Mucosa of rectum (tissue), 2 donors: ENCODE results near the gene KCNK4.

Source experiments
- H3K27ac ChIP-seq, 2 donors: one replicate each; pipeline ENCODE4 v1.7.0; 2013; ENCODE audit warnings: inconsistent platforms in 2 of 2, low read depth in 2 of 2, low read length in 2 of 2
- H3K27me3 ChIP-seq, 2 donors: one replicate each; pipeline ENCODE4 v1.7.0; 2013; ENCODE audit warnings: low read length in 2 of 2; ENCODE audit not compliant: control insufficient read depth in 2 of 2, insufficient read depth in 2 of 2
- H3K36me3 ChIP-seq, 2 donors: one replicate each; pipeline ENCODE4 v1.7.0; 2013; ENCODE audit warnings: low read length in 2 of 2; ENCODE audit not compliant: control insufficient read depth in 2 of 2, insufficient read depth in 2 of 2
- H3K4me1 ChIP-seq, 2 donors: one replicate each; pipeline ENCODE4 v1.7.0; 2013; ENCODE audit warnings: low read length in 2 of 2, mild to moderate bottlenecking in 1 of 2; ENCODE audit not compliant: control insufficient read depth in 2 of 2, insufficient read depth in 2 of 2
- H3K4me3 ChIP-seq, 2 donors: one replicate each; pipeline ENCODE4 v1.7.0; 2013; ENCODE audit warnings: low read length in 2 of 2
- H3K9ac ChIP-seq, 2 donors: one replicate each; pipeline ENCODE4 v1.7.0; 2013; ENCODE audit warnings: low read length in 2 of 2, low read depth in 1 of 2, mild to moderate bottlenecking in 1 of 2
- H3K9me3 ChIP-seq, 2 donors: one replicate each; pipeline ENCODE4 v1.7.0; 2013; ENCODE audit warnings: low read length in 2 of 2; ENCODE audit not compliant: control insufficient read depth in 2 of 2
- donor health status: healthy.
- donor health status: Normal muscosa, but diverticular disease.

Gene KCNK4

DNA sequence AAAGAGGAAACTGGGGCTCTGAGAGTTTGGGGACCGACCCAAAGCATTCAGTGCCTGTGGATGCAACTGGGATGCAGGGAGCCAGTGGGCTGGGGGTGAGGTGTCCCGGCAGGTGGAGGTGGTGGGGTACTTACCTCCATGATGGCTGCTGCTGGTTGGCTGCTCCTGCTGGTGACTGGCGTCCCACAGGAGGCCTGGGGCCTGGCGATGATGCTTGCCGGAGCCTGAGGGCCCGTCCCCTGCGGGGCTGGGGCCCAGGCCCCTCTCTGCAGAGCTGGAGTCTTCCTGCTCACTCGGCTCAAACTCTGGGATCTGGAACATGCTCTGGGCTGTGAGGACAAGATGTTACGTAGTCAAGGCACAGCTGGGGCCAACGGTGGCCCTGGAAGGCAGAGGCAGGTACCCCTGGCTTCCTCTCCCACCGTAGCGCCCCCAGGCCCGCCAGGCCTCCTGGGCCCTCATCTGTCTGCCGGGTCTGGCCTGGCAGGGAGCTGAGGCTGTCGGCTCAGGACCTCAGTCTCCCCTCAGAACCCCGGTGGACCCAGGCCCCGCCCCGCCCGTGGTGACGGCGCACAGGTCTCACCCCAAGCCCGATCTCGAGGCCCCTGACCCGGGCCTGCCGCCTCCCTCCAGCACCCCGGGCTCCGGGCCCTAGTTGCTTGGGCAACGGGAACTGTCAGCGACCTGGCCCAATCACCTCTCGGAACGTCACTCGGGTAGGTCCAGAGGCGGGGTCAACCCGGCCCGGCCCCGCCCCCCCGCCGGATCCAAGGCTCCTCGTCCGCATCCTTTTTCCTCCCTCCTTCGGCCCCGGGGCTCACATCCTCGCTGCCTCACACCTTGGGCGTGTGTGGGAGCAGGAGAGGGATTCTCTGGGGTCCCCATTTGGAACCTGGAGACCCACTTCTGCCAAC, 6.8 kb upstream of the KCNK4 start, which contains the start of gene BAD:
TSS of gene BAD (minus strand) at position 618 of the 914 bp plus-strand sequence. CDS start at position 321, 297 bp downstream.
- Histone ChIP-seq H3K9ac (peak within 1 kb of the TSS; percentile 96 to 97), H3K9me3 (no peaks in the 10 kb centered on the region), H3K4me3 (peak within 1 kb of the TSS; percentile 92), H3K27me3 (no peaks in the 10 kb centered on the region), H3K36me3 (peaks cover 2 to 8% of the 10 kb centered on the region in 2 donors), H3K27ac (peak within 1 kb of the TSS; percentile 98 to 99), H3K4me1 (peaks cover 23 to 24% of the 10 kb centered on the region in 2 donors)

DNA sequence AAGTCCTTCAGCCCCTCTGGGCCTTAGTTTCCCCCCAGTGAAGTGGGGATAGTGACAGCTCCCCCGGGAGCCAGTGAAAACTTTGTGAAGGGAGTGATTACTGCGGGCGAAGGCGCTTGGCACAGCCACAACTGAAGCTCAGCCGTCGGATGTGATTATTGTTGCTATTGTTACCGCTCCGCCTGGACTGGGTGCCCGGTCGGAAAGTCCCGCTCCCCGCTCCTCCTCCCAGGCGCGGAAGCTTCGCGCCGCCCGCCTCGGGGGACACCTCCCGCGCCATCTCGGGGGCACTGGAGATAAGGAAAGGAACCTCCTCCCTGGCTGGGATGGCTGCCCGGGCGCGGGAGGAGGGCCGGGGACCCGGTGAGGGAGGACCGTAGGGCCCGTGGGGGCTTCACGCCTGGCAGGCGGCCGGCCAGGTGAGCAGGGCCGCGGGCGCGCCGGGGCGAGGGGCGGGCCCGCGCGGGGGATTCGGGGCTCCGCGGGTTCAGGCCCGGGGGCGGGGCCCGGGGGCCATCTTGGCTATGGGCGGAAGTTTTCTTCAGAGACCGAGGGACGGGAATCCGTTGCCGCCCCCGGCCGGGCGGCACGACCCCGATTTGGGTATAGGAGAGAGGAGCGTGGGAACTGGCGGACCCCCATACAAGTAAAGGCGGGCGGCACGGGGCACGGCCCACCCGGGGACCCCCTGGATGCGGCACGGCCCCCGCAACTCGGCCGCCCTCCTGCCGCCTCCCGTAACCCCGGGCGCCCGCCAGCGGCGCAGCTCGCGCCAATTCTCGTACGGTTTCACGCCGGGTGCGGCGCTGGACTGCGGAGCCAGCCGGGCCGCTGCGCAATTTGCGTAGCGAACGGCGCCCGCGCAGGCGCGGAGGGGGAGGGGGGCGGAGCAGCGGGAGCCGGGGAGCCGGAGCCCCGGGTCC, 5.9 kb upstream of the KCNK4 start, which contains the start of gene GPR137:
TSS of gene GPR137 (plus strand) at position 887 of the 923 bp plus-strand sequence. CDS start 677 bp downstream, outside the sequence.
- Histone ChIP-seq H3K36me3 (peaks cover 2 to 8% of the 10 kb centered on the region in 2 donors), H3K9me3 (no peaks in the 10 kb centered on the region), H3K27me3 (peaks cover 2% of the 10 kb centered on the region in 2 donors), H3K4me3 (peak within 1 kb of the TSS; percentile 92), H3K9ac (peak within 1 kb of the TSS; percentile 96 to 97), H3K4me1 (peaks cover 23 to 24% of the 10 kb centered on the region in 2 donors), H3K27ac (peak within 1 kb of the TSS; percentile 98 to 99)

DNA sequence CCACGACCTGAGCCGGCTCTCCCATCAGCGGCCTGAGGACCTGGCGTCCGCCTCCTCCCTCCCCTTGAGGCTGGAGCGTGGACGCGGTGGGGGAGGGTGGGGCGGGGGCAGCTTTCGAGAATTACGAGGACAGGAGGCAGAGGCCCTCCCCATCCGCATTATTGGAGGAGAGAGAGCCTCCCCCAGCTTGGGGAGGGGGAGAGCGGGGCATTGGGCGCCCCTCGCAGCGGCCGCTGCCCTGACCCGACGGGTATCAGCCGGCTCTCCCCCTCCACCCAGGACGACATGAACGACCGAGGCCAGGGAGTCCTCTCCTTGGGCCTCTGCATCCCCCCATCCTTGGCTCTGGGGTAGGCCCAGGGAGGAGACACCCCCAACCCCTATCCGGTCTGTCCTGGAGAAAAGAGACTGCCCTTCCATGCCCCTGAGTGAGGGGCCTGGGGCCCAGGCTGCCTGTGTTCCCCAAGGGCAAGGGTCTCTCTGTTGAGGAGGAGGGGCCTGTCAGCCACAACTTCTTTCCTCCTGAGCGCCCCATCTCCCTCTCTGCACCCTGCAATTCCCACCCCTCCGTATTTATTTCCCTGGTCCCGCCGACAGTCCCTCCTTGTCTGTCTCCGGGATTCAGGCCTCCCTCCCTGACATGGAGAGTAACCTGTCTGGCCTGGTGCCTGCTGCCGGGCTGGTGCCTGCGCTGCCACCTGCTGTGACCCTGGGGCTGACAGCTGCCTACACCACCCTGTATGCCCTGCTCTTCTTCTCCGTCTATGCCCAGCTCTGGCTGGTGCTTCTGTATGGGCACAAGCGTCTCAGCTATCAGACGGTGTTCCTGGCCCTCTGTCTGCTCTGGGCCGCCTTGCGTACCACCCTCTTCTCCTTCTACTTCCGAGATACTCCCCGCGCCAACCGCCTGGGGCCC, 5.0 kb upstream of the KCNK4 start:
- Histone ChIP-seq H3K36me3 (peaks cover 2 to 8% of the 10 kb centered on the region in 2 donors), H3K4me3 (peak overlapping the region; percentile 92), H3K27ac (peak overlapping the region; percentile 98 to 99), H3K27me3 (peaks cover 10% of the 10 kb centered on the region in 2 donors), H3K9ac (peak overlapping the region; percentile 47 to 97), H3K4me1 (peaks cover 23 to 24% of the 10 kb centered on the region in 2 donors), H3K9me3 (no peaks in the 10 kb centered on the region)

DNA sequence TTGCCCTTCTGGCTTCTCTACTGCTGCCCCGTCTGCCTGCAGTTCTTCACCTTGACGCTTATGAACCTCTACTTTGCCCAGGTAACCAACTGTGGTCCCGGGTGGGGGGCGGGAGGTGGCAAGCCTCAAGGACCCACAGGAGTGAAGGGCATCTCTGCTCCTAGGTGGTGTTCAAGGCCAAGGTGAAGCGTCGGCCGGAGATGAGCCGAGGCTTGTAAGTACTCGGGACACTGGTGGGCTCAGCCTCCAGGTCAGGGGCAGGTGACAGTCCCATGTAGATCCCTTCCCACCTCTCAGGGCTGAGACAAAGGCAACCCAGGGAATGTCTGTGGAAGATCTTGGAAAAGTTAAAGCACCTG, 4.3 kb upstream of the KCNK4 start:
- H3K27me3 ChIP-seq, result peaks cover 11 to 14% of the 10 kb centered on the region in 2 donors
- peaks cover 2 to 4% of the 10 kb centered on the region in 2 donors for H3K36me3 ChIP-seq
- no peaks in the 10 kb centered on the region for H3K9me3 ChIP-seq
- H3K4me1 ChIP-seq, result peaks cover 23 to 26% of the 10 kb centered on the region in 2 donors
- no peak overlapping the region for H3K4me3 ChIP-seq
- H3K27ac ChIP-seq, result no peak overlapping the region
- no peak overlapping the region for H3K9ac ChIP-seq

DNA sequence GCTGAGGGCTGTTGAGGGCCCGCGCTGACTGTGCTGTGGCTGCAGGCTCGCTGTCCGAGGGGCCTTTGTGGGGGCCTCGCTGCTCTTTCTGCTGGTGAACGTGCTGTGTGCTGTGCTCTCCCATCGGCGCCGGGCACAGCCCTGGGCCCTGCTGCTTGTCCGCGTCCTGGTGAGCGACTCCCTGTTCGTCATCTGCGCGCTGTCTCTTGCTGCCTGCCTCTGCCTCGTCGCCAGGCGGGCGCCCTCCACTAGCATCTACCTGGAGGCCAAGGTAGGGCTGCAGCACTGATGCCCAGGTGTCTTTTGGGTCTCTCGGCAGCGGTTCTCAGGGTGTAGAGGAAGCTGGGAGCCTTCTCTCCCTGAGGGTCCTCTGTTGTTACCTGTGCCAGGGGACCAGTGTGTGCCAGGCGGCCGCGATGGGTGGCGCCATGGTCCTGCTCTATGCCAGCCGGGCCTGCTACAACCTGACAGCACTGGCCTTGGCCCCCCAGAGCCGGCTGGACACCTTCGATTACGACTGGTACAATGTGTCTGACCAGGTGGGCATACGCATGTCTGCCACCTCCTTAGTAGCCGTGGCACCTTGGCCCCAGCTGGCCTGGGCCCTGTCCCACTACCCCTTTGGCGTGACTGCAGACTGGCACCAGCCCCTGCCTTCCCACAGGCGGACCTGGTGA, 3.3 kb upstream of the KCNK4 start:
- no peak overlapping the region for H3K9ac ChIP-seq
- H3K36me3 ChIP-seq, result no peaks in the 10 kb centered on the region
- peaks cover 27 to 32% of the 10 kb centered on the region in 2 donors for H3K4me1 ChIP-seq
- no peak overlapping the region for H3K4me3 ChIP-seq
- H3K27ac ChIP-seq, result no peak overlapping the region
- no peaks in the 10 kb centered on the region for H3K9me3 ChIP-seq
- peaks cover 18 to 22% of the 10 kb centered on the region in 2 donors for H3K27me3 ChIP-seq

DNA sequence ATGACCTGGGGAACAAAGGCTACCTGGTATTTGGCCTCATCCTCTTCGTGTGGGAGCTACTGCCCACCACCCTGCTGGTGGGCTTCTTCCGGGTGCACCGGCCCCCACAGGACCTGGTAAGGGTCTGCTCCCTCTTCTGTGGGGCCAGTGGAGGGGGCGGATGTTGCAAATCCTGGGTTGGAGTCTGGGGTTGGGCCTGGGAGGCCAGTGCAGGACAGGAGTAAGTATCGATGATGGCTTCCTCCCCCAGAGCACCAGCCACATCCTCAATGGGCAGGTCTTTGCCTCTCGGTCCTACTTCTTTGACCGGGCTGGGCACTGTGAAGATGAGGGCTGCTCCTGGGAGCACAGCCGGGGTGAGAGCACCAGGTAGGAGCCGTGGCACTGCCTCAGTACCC, 2.8 kb upstream of the KCNK4 start:
- Histone ChIP-seq H3K4me1 (peaks cover 21 to 27% of the 10 kb centered on the region in 2 donors), H3K4me3 (no peak overlapping the region)

DNA sequence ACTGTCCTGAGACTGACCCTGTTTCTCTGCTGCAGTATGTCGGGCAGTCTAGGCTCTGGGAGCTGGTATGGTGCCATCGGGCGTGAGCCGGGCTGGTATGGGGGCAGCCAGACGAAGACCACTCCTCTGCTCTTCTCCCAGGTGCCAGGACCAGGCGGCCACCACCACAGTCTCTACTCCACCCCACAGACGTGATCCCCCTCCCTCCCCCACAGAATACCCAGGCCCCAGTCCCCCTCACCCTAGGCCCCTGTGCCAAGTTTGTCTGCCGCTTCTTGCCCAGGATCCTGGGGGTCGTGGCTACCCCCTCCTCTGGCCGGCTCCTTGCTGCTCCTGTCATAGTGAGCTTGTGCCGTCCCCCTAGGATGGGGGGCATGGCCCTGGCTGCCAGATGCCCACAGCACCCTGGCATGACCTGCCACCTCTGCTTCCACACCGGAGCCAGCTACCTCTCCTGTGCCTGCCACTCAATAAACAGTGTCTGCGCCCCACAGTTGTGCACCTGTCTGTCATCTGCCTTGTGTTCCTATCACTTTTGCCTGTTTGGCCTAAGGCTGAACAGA, 2.0 kb upstream of the KCNK4 start:
- no peak overlapping the region for H3K27ac ChIP-seq
- peaks cover 14 to 20% of the 10 kb centered on the region in 2 donors for H3K4me1 ChIP-seq
- H3K9me3 ChIP-seq, result no peaks in the 10 kb centered on the region
- no peak overlapping the region for H3K9ac ChIP-seq
- peaks cover 26 to 31% of the 10 kb centered on the region in 2 donors for H3K27me3 ChIP-seq
- H3K4me3 ChIP-seq, result no peak overlapping the region
- H3K36me3 ChIP-seq, result no peaks in the 10 kb centered on the region

More for the DNA sequence above, 2.8 kb upstream of the KCNK4 start:
- Histone ChIP-seq H3K36me3 (no peaks in the 10 kb centered on the region), H3K9me3 (no peaks in the 10 kb centered on the region), H3K27me3 (peaks cover 22 to 27% of the 10 kb centered on the region in 2 donors), H3K9ac (no peak overlapping the region), H3K27ac (no peak overlapping the region)

DNA sequence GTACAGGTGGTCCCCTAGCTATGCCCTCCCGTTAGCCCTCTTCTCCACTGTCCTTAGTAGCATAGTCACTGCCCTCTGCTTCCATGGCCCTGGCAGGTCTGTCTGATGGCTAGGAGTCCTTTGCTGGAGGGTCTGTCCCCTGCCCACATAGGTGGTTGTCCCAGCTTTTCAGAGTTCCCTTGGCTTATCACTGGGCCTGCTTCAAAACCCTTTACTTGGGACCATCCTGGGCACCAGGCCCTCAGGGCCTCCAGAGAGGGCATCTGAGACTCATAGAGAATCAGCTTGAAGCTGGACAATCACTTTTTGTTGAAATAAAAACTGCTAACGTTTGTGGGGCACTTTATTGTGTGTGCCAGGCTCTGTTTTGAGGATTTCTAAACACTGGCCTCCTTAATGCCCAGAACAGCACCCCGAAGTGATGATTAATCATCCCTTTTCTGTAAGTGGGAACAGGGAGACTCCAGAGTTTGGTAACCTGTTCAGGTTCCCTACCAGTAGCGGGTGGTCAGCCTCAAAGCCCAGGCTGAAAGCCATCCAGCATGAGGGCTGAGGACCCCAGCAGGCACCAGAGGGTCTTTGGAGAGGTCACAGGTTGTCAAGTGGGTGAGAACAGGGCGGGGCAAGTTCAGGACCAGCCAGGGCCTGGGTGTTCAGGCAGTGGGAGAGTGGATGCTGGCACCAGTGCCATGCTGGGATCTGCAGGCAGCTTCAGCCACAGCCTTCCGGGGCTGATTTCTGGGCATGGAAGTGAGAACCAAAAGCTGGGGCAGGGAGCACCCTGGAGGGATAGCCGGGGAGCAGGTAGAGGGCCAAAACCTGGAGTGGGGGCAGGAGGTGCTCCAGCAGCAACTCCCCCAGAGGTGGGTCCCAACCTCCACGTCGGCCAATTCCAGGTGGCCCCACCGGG, 495 bp upstream of the KCNK4 start:
- peaks cover 12 to 17% of the 10 kb centered on the region in 2 donors for H3K4me1 ChIP-seq
- no peak overlapping the region for H3K4me3 ChIP-seq
- peaks cover 34 to 39% of the 10 kb centered on the region in 2 donors for H3K27me3 ChIP-seq
- H3K9ac ChIP-seq, result no peak overlapping the region
- no peaks in the 10 kb centered on the region for H3K36me3 ChIP-seq
- no peaks in the 10 kb centered on the region for H3K9me3 ChIP-seq
- H3K27ac ChIP-seq, result no peak overlapping the region
